Activated T-cell treated with anti-CD3 and anti-CD28 coated beads, Interleukin-2, amount 50 U/mL, for 24 hours (primary cell): ENCODE data around the gene LRTM2.

Experiments used
- DNase-seq: peaks from one replicate; pipeline ENCODE4 v3.0.0-alpha.2; 2020
- H3K27ac Mint-ChIP-seq: 2 replicates; pipeline ENCODE4 v1.8.0; 2020; ENCODE audit warnings: mild to moderate bottlenecking, mixed read lengths
- H3K27me3 Mint-ChIP-seq: 2 replicates; pipeline ENCODE4 v1.8.0; 2020; ENCODE audit warnings: mixed read lengths
- H3K36me3 Mint-ChIP-seq: 2 replicates; pipeline ENCODE4 v1.8.0; 2020; ENCODE audit warnings: low read depth, mixed read lengths
- H3K4me1 Mint-ChIP-seq: 2 replicates; pipeline ENCODE4 v1.8.0; 2020; ENCODE audit warnings: low read depth, mixed read lengths
- H3K4me3 Mint-ChIP-seq: 2 replicates; pipeline ENCODE4 v1.8.0; 2020; ENCODE audit warnings: mild to moderate bottlenecking, moderate library complexity, mixed read lengths
- H3K9me3 Mint-ChIP-seq: 2 replicates; pipeline ENCODE4 v1.8.0; 2020; ENCODE audit warnings: mixed read lengths

Gene LRTM2

DNA sequence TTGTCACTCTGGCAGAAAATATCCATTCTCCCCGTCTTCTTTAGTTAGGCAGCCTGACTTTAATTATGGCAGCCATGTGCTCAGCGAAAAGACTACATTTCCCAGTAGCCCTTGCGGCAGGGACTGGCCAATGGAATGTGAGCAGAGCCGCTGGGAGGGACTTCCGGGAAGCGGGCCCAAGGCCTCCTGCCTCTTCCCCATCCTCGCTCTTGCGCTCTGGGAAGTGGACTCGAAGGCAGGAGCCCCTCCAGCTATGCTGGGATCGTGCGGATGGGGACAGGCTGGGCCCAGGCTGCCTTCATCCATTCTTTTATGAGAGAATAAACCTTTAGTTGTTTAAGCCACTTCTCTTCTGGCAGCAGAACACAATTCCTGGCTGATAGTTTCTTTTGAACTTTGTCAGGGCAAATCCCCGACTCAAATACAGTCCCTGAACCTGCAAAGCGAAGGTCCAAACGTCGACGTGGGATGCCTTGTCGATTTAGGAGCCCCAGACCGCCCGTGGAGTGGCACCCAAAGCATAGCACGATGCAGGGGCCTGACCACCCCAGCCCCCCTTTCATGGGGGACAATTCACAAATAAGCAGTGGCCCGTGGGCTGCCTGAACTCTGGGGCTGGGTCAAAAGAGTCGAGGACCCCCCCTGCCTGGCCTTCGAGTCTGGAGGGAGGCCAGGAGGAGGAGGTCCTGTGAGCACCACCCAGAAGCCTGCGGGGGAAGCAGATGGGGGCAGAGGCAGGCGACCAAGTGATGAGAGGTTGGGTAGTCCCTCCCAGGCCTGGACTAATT, 15.6 kb upstream of the LRTM2 start:
- no peaks in the 10 kb centered on the region for H3K27me3 Mint-ChIP-seq
- H3K36me3 Mint-ChIP-seq: no peaks in the 10 kb centered on the region
- H3K27ac Mint-ChIP-seq: peak overlapping the region; percentile 92
- H3K9me3 Mint-ChIP-seq: peaks cover 3% of the 10 kb centered on the region
- DNase-seq: peak; percentile 86
- H3K4me1 Mint-ChIP-seq: peaks cover 10% of the 10 kb centered on the region
- no peak overlapping the region for H3K4me3 Mint-ChIP-seq

DNA sequence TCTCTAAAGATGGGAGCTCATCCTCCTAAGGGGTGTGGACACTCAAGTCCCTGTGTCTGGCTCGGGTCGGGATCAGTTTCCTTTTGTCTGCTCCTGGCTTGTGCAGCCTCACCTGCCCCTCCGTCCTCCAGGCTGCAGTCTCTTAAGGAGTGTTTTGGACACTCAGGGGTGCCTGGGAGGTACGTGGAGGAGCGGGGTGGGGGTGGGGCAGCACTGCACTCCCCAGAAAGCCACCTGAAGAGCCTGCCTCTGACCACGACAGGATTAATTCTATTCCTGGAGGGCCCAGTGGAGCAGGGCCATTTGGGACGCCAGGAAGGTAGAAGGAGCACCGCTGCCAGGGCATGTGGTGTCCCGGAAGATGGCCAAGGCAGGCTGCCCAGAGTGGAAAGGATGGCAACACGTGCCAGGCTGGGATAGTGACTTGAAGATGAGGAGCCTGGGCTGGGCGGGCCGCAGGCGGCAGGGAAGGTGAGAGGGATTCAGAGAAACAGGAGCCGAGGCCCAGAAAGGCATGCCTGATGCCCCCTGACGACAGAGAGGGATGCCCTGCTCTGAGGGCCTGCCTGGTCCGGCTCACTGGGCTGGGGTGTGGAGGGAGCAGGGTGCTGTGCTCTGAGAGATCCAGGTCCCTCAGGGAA, 14.8 kb upstream of the LRTM2 start:
- Mint-ChIP-seq H3K9me3 (peaks cover 3% of the 10 kb centered on the region), H3K4me1 (peaks cover 17% of the 10 kb centered on the region), H3K27me3 (no peaks in the 10 kb centered on the region), H3K4me3 (no peak overlapping the region), H3K36me3 (no peaks in the 10 kb centered on the region), H3K27ac (no peak overlapping the region)
- no peak for DNase-seq

DNA sequence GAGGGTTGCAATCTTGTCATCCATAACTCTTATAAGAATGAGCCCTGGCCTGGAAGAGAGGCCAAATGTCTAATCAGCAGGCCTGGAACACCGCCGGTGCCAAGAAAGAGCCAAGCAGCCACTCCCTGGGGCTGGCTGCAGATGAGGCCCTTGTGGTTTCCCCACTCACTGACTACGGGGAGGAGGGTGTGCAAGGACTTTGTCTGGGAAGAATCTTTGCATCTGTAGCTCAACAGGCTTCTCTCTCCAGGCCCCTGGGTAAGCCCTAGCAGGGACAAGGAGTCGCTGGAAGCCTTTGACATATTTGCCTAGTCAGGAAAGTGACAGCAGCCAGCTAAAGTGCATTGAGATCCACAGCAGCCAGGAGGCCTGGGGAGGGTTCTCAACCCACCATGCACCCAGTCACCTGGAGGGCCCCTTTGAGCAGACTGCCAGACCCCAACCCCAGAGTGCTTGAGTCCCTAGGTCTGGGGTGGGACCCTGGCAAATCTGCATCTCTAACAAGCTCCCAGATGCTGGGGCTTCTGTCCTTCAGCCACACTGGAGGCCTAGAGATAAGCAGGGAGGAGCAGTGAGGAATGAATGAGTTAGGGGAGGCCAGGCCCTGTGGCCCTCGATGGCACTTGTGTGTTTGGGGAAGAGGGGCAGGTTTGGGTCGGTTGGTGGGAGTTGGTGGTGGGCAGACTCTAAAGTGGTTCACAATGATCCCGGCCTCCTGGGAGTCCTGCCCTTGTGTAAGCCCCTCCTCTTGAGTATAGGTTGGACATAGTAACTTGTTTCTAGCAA, 13.9 kb upstream of the LRTM2 start:
- no peaks in the 10 kb centered on the region for H3K27me3 Mint-ChIP-seq
- H3K4me1 Mint-ChIP-seq: peaks cover 20% of the 10 kb centered on the region
- H3K9me3 Mint-ChIP-seq: peaks cover 3% of the 10 kb centered on the region
- no peak for DNase-seq
- no peak overlapping the region for H3K27ac Mint-ChIP-seq
- H3K4me3 Mint-ChIP-seq: no peak overlapping the region
- H3K36me3 Mint-ChIP-seq: no peaks in the 10 kb centered on the region

DNA sequence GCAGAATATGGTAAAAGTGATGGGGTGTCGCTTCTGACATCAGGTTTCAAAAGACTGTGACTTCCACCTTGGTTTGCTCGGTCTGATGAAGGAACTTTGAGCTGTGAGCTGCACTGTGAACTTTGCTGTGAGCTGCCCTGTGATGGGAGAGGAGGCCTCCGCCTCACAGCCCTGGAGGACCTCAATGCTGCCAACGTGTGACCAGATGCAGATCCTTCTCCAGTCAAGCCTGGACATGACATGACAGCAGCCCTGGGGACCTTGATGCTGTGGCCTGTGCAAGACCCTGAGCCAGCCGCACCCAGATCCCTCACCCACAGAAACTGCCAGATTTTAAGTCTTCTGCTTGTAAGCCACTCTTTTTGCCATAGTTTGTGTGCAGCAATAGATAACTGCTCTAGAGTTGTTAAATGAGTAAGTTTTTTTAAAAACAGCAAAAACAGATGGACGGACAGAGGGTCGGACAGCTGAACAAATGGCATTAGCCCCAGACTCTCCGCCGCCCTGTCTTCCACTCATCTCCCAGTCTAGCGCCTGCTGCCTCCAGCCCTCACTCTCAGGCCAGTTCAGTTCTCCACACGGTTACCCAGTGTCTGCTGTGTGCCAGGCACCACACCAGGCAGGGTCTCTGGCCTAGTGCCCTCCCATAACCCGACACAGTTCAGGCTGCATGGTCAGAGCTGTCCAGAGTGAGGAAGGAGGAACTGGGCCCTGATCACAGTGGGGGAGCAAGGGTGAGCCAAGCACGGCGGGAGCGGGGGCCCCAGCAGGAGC, 13.1 kb upstream of the LRTM2 start:
- Mint-ChIP-seq H3K9me3 (peaks cover 3% of the 10 kb centered on the region), H3K27ac (peak overlapping the region; percentile 22), H3K27me3 (no peaks in the 10 kb centered on the region), H3K4me1 (peaks cover 24% of the 10 kb centered on the region), H3K36me3 (no peaks in the 10 kb centered on the region), H3K4me3 (no peak overlapping the region)
- DNase-seq: no peak

DNA sequence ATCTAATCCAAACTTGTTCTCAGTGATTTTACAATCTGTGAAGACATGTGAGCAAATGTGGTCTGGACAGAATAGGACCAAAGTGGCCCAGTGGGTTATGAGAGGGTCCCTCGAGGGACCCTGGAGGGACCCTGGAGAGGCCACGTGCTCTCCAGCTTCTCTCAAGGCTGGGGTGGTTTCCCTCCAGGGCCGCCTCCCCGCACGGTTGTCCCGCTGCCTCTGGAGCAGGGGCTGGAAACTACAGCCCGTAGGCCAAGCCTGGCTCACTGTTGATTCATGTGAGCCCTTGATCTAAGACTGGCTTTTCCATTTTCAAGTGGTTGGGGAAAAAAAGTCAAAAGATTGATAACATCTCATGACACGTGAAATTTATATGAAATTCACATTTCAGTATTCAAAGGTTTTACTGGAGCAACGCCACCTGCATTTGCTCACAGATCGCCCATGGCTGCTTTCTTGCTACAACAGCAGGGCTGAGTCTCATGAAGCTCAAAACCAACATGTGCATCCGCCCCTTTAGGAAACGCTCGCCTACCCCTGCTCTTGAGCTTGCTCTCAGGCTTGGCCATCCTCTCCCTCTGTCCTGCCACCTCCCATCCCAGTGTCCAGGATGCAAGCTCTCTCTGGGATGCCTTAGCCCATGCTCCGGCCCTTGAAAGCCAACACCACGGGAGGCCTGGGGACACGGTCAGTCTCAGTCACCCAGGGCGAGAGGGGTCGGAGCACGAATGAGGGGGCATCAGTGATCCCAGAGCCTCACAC, 12.1 kb upstream of the LRTM2 start:
- no peak overlapping the region for H3K27ac Mint-ChIP-seq
- peaks cover 27% of the 10 kb centered on the region for H3K4me1 Mint-ChIP-seq
- no peaks in the 10 kb centered on the region for H3K36me3 Mint-ChIP-seq
- peaks cover 3% of the 10 kb centered on the region for H3K9me3 Mint-ChIP-seq
- DNase-seq: no peak
- H3K27me3 Mint-ChIP-seq: no peaks in the 10 kb centered on the region
- no peak overlapping the region for H3K4me3 Mint-ChIP-seq

GRCh38 chr12:1808798-1809480, 11.4 kb upstream of the LRTM2 start:
- H3K36me3 Mint-ChIP-seq: no peaks in the 10 kb centered on the region
- peaks cover 3% of the 10 kb centered on the region for H3K9me3 Mint-ChIP-seq
- DNase-seq: no peak
- no peak overlapping the region for H3K4me3 Mint-ChIP-seq
- no peaks in the 10 kb centered on the region for H3K27me3 Mint-ChIP-seq
- peaks cover 27% of the 10 kb centered on the region for H3K4me1 Mint-ChIP-seq
- H3K27ac Mint-ChIP-seq: no peak overlapping the region

- H3K36me3 Mint-ChIP-seq: no peaks in the 10 kb centered on the region
- DNase-seq: no peak
- peaks cover 21% of the 10 kb centered on the region for H3K4me1 Mint-ChIP-seq
- H3K27ac Mint-ChIP-seq: no peak overlapping the region
- H3K4me3 Mint-ChIP-seq: no peak overlapping the region
- H3K27me3 Mint-ChIP-seq: no peaks in the 10 kb centered on the region
- no peaks in the 10 kb centered on the region for H3K9me3 Mint-ChIP-seq
Observed at GRCh38 chr12:1809591-1810190, 10.7 kb upstream of the LRTM2 start.

DNA sequence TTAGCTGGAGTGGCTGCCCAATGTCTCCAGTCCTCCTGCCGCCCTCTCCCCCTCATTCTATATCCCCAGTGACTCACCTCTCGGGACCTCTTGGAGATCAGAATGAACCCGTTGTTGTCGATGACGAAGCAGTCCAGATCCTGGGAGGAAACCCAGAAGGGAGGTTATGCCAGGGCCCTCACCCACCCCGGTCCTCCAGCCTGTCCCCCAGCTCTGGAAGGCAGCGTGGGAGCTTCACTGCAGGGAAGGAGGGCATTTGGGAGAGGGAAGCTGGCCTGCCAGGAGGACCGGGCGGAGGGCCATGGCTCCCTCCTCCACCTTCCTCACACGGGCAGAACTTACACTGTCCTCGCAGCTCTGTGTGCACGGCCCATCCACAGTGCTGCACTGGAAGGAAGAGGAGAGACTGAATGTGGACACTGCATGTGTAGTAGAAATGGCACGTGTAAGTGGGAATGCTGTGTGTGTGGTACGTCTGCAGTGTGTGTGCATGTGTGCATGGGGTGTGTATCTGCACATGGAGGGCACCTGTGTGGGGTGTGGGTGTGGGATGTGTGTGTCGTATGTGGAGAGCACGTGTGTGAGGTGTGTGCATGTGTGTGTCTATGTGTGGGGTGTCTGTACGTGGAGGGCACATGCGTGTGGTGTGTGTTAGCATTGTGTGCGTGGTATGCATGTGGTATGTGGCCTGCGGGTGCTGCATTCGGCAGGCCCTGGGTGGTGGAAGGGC, 10.0 kb upstream of the LRTM2 start:
- DNase-seq: no peak
- Mint-ChIP-seq H3K27ac (peak overlapping the region; percentile 80), H3K4me3 (peak overlapping the region; percentile 53), H3K27me3 (no peaks in the 10 kb centered on the region), H3K36me3 (no peaks in the 10 kb centered on the region), H3K4me1 (peaks cover 20% of the 10 kb centered on the region), H3K9me3 (no peaks in the 10 kb centered on the region)

GRCh38 chr12:1810931-1811280, 9.5 kb upstream of the LRTM2 start:
- H3K9me3 Mint-ChIP-seq: no peaks in the 10 kb centered on the region

GRCh38 chr12:1811281-1811947, 9.0 kb upstream of the LRTM2 start:
- peak; percentile 63 for DNase-seq
- no peaks in the 10 kb centered on the region for H3K9me3 Mint-ChIP-seq
- H3K27ac Mint-ChIP-seq: peak overlapping the region; percentile 80
- H3K4me3 Mint-ChIP-seq: peak overlapping the region; percentile 53
- no peaks in the 10 kb centered on the region for H3K36me3 Mint-ChIP-seq
- H3K4me1 Mint-ChIP-seq: peaks cover 20% of the 10 kb centered on the region
- H3K27me3 Mint-ChIP-seq: no peaks in the 10 kb centered on the region

More at GRCh38 chr12:1810931-1811280, 9.5 kb upstream of the LRTM2 start:
- H3K4me3 Mint-ChIP-seq: peak overlapping the region; percentile 53
- no peak for DNase-seq
- H3K27ac Mint-ChIP-seq: peak overlapping the region; percentile 80
- no peaks in the 10 kb centered on the region for H3K36me3 Mint-ChIP-seq
- no peaks in the 10 kb centered on the region for H3K27me3 Mint-ChIP-seq
- peaks cover 20% of the 10 kb centered on the region for H3K4me1 Mint-ChIP-seq

GRCh38 chr12:1811948-1812291, 8.4 kb upstream of the LRTM2 start:
- H3K36me3 Mint-ChIP-seq: no peaks in the 10 kb centered on the region
- H3K9me3 Mint-ChIP-seq: no peaks in the 10 kb centered on the region
- H3K27me3 Mint-ChIP-seq: no peaks in the 10 kb centered on the region
- peak overlapping the region; percentile 80 for H3K27ac Mint-ChIP-seq
- peak overlapping the region; percentile 53 for H3K4me3 Mint-ChIP-seq
- H3K4me1 Mint-ChIP-seq: peaks cover 20% of the 10 kb centered on the region
- no peak for DNase-seq

GRCh38 chr12:1812650-1813302, 7.6 kb upstream of the LRTM2 start:
- peak overlapping the region; percentile 48 for H3K27ac Mint-ChIP-seq
- H3K27me3 Mint-ChIP-seq: no peaks in the 10 kb centered on the region
- H3K4me3 Mint-ChIP-seq: no peak overlapping the region
- DNase-seq: no peak
- H3K36me3 Mint-ChIP-seq: no peaks in the 10 kb centered on the region
- H3K9me3 Mint-ChIP-seq: no peaks in the 10 kb centered on the region
- peaks cover 20% of the 10 kb centered on the region for H3K4me1 Mint-ChIP-seq
